ENCODE data around the gene BRMS1.

The BRMS1 gene

DNA sequence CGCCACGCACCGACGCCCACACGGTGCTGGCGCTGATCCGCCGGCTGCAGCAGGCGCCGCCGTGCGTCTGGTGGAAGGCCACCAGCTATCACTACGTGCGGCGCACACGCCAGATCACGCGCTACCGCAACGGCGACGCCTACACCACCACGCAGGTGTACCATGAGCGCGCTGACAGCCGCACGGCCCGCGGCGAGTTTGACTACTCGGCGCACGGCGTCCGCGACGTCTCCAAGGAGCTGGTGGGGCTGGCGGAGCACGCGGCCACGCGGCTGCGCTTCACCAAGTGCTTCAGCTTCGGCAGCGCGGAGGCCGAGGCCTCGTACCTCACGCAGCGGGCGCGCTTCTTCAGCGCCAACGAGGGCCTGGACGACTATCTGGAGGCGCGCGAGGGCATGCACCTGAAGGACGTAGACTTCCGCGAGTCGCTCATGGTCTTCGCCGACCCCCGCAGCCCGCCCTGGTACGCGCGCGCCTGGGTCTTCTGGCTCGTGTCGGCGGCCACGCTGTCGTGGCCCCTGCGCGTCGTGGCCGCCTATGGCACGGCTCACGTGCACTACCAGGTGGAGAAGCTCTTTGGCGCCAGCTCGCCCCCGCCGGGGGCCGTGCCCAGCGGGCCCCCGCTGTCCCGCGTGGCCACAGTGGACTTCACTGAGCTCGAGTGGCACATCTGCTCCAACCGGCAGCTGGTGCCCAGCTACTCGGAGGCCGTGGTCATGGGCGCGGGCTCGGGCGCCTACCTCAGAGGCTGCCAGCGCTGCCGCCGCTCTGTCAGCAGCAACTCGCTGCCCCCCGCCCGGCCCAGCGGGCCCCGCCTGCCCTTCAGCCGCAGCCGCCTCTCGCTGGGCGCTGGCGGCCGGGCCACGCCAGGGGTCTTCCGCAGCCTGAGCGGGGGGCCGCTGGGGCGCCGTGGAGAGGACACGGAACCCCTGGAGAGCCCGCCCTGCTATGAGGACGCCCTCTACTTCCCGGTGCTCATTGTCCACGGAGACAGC lies 50.0 kb downstream of the BRMS1 start:
- no peak for DNase-seq

DNA sequence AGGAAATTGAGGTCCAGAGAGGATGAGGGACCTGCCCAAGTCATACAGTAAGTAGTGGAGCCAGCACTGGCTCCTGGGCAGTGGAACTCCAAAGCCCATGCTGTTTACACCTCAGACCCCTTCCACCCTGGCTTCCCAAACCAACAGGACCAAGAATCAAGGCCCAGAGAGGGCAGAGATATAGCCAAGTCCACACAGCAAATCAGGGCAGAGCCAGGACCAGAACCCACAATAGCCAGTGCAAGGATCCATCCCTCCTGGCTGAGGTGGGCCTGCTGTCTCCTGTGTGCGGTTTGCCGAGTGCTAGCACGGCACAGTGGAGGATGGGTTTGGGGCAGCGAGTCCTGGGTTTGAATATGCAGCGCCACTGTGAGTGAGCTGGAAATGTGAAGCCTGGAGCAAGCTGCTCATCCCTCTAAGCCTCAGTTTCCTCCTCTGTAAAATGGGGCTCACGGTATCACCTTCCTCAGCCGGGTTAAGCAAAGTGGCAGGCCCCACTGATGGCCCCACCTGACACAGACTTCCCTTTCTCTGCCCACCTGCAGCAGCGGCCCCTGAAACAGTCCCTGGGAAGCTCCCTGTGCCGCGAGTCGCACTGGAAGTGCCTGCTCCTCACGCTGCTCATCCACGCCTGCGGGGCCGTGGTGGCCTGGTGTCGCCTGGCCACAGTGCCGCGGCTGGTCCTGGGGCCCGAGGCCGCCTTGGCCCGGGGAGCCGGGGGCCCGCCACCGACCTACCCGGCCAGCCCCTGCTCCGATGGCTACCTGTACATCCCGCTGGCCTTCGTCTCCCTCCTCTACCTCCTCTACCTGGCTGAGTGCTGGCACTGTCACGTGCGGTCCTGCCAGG lies 50.9 kb downstream of the BRMS1 start:
- no peak for DNase-seq

DNA sequence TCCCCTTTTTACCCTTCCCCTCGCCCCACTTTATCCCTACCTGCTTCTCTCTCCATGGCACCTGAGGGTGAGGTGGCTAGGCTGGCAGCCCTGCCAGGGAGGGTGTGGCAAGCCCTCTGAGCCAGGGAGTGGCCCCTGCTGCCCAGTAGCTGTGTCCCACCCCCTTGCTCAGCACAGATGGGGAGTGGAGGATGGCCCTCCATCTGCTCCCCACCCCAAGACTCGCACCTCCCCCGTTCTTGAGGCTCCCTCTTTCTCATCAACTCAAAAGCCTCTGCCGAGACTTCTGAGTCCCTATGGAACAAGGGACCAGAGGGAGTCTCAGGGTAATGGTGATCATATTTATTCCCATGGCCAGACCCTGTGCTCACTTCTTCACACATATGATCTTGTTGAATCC lies 51.6 kb downstream of the BRMS1 start:
- DNase-seq = no peak

DNA sequence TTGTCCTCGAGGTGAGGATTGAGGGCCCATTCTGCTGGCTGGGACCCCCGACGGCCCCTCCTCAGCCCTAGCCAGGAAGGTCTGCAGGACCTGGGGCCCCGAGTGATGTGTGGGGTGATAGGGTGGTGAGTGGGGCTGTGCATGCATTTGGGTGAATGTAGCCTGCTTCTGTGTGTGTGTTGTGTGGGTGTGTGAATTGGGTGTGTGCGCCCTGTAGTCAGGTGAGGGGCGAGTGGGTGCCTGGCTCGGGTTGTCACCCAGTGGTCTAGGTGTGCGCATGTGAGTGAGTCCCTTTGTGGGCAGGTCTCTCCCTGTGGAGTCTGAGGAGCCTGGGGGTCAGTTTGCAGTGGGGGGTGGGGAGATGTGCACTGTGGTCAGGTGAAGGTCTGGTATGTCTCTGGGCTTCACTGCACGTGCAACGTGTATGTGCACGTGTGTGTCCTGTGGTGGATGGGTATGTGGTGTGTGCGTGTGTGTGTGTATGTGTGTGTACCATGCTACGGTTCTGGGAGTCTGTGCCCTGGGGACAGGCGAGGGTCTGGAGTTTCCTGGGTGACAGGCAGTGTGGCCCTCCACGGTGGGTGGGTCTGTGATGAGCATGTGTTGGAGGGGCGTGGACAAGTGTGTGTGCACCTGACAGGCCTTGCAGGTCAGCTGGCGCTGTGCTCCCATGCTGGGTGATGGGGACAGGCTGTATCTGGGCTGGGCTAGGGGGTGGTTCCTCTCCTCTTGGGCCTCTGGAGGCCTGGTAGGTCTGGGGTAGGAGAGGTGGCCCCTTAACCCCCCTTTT lies 52.2 kb downstream of the BRMS1 start:
- DNase-seq = no peak

DNA sequence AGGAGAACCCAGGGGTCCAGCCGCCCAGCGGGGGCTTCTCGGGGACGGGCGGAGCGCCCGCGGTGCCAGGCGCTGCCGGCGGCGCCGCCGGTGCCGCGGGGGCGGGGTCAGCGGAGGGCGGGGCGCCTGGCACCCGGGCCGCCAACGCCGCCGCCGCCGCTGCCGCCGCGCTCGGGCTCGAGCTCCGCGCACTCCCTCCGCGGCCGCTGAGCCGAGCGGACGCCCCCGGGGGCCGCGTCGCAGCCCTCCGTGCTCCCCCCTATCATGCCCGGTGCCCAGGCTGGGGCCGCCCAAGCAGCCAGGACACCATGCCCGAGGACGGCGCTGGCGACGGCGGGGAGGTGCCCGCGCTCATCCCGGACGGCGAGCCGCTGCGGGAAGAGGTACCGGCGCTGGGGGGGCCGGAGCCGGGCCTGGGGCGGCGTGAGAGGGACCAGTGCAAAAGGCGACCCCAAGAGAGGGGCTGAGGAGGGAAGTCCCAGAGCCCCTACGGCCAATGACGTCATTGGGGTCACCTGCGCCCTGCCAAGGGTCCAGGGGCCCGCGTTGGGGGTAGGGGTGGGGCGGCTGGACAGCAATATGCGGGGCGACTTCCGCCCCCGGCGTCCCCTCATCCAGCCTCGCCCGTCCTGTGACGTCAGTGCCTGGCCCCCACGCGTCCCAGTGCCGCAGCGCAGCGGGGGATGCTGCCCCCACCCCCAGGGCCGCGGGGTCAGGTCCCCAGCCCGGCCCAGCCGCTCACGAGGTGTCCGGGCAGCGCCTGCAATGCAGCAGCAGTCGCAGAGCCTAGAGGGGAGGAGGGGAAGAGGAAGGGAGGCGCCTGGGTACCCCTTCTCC lies 53.0 kb downstream of the BRMS1 start, which contains the start of gene TMEM151A:
TMEM151A (plus strand) TSS at position 189 of the 837 bp plus-strand sequence; CDS start at position 309, 120 bp downstream.
- peak in 1 of 2 experiments; percentile 58 for DNase-seq

DNA sequence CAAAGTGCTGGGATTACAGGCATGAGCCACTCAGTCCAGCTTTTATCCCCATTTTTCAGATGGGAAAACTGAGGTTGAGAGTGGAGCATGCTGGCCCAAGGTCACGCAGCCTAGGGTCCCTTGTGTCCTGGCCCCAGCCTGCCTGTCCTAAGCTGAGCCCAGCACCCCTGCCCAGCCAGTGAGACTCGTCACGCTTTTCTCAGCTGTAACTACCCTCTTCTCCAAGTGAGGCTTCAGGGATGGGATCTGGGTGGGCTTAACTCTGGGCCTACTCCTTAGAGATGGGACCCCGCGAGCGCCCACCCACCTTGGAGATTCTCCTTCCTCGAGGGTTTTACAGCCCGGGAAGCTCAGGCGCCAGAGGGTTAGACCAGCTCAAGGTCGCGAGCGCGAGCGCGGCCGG lies 53.6 kb downstream of the BRMS1 start:
- no peak for DNase-seq

DNA sequence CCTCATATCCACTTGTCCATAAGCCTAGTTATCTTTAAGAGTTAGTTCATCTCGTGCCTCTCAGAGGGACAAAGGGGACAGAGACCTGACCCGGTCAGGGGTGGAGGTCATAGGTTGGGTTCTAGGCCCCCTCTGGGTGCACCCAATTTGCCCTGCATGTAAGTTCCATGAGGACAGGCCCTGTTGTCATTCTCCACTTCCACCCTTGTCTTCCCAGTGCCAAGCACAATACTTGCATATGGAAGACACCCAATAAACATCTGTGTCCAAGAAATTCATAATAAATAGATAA lies 54.6 kb downstream of the BRMS1 start:
- no peak for DNase-seq

DNA sequence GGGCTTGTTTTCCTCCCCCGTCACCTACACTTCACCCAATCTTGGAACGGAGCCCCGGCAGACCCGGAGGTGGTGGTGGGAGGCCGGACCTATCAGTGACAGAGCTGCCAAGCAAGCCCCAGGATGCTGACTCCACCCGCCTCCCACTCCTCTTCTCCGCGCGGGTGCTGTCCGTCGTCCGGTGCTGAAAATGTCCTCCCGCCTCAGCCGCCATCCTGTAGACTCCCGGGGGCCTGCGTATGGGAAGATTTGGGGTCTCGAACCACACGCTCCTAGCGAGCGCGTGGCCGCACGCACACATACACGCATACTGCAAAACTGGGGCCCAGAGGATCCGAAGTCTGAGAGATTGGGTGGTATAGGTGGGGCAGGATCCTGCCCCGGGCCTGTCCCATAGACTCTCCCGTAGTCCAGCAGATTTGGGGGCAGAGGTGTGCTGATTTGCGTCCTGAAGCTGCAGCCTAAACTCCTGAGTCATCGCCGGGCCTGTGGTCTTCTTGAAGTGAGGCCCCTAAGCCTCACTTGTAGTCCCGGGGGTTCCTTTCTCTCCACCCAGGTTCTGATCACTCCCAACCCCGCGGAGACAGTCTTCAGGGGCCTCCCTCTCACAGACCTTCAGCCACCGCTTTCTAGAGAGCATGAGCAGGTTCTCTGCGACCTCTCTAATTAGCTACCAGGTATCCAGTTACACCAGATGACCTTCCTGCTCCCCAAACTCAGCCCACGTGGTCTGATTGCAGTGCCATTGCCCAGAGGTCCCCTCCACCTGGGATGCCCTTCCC lies 55.2 kb downstream of the BRMS1 start:
- DNase-seq = no peak

DNA sequence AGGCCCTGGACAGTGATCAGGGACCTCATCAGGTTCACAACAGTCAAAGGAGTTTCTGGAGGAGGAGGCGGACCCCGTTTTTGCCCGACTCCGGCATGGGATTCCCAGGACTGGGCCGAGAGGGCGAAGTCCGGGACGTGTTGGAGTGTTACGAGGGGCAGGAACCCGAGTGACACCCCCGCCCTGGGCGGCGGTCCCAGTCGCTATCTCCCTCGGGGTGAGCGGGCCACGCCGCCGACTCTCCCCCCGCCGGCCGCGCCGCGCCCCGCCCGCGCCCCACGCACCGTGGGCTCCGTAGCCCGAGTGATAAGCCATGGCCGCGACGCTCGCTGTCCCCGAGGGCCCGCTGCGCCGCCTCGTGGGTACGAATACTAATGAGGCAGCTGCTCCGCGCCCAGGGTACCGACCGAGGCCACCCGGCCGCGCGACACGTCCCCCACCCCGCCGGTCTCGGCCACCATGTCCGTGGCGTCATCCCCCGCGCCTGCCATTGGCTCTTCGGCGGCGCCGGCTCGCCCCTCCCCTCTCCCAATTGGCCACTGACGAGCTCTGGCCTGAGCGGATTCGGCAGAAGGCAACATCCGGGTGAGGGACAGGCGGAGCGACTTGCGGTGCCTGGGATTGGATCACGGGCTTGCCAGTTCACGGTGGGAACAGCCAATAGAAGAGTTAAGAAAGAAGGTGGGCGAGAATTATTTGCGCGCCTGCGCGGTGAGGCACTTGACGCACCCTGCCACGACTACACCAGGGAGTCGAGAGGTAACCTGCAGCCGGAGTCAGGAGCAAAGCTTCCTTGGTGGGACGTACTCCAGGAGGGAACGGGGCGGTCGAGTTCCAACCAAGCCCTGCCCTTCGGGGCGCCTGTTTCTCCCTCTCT lies 56.0 kb downstream of the BRMS1 start, which contains the start of gene YIF1A:
YIF1A (minus strand) TSS at position 473 of the 877 bp plus-strand sequence; CDS start at position 315, 158 bp downstream.
- peak; percentile 97 to 99 for DNase-seq

DNA sequence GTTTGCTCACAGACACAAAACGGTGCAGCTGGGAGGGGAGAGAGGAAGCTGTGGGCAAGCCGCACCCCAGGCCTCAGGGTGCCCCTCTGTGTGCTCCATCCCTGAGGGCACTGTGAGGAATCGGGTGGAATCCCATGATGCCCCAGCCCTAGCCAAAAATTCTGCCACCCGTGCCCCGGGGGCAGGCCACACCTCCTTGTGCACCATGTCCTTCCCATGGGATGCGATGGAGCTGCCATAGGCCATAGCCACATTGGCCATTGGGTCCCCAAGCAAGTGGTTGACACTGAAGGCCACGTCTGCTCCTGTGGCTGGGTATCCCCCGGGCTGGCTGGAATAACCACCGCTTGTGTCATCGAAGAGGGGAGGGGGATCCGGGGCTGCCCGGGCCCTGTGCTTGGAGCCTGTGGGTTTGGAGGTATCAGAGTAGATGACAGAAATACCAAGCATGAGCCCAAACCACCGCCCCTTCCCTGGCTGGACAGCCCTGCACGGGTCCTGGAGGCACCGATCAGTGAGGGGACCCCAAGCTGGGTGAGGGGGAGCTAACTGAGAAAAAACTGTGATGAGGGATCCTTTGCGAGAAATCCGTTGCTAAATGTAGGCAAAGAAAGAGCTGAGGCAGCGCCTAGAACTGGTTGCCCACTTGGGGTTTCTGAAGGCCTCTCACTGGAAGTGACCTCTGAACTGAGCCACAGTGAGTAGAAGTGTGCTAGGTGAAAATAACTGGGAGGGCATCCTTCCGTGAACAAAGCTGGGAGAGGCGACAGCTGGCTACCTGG lies 56.8 kb downstream of the BRMS1 start:
- DNase-seq = no peak
